ENCODE data around the gene KRTAP10-6. TPM values are rescaled to one million over a fixed set of nuclear protein-coding genes. Genes with fewer than 3 reads are reported as not detected.
"Not testable (repeated sequence)": the region's sequence is repeated elsewhere in the genome, so short reads cannot be mapped to it uniquely, and the experiment has no call there.

Gene KRTAP10-6
- total RNA-seq, 4 donors from 2014 or later = not detected

DNA sequence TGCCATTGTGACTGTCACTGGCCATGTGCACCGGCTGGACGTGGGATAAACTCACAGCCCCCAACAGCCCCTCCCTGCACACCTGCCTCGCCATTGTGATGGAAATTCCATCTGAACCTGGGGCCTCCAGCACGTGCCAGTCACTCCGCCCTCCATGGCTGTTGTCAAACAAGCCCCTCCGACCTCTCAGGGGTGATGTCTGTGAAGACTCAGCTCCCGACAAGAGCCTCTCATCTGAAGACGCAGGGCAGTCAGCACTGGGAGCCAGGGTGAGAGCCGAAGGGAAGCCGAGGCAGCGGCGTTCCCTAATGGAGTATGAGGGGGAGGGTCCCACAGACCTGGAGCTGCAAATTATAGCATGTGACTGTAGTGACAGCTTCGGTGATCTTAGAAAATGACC is 39.6 kb downstream of the KRTAP10-6 start:
- Histone ChIP-seq H3K27ac (no peak overlapping the region), H3K9me3 (no peaks in the 10 kb centered on the region), H3K4me3 (no peak overlapping the region), H3K4me1 (no peaks in the 10 kb centered on the region), H3K36me3 (no peaks in the 10 kb centered on the region), H3K27me3 (no peaks in the 10 kb centered on the region)
- no peak for DNase-seq
- intact Hi-C loops (cut with DNase I; ENCODE audit: low total_unique reads) = no loop called here
- TF ChIP-seq, protein P1, sequence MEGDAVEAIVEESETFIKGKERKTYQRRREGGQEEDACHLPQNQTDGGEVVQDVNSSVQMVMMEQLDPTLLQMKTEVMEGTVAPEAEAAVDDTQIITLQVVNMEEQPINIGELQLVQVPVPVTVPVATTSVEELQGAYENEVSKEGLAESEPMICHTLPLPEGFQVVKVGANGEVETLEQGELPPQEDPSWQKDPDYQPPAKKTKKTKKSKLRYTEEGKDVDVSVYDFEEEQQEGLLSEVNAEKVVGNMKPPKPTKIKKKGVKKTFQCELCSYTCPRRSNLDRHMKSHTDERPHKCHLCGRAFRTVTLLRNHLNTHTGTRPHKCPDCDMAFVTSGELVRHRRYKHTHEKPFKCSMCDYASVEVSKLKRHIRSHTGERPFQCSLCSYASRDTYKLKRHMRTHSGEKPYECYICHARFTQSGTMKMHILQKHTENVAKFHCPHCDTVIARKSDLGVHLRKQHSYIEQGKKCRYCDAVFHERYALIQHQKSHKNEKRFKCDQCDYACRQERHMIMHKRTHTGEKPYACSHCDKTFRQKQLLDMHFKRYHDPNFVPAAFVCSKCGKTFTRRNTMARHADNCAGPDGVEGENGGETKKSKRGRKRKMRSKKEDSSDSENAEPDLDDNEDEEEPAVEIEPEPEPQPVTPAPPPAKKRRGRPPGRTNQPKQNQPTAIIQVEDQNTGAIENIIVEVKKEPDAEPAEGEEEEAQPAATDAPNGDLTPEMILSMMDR (IDR thresholded peaks at IDR 0.05) = no peak
- no peak for TF ChIP-seq POLR2A (IDR thresholded peaks at IDR 0.05)

DNA sequence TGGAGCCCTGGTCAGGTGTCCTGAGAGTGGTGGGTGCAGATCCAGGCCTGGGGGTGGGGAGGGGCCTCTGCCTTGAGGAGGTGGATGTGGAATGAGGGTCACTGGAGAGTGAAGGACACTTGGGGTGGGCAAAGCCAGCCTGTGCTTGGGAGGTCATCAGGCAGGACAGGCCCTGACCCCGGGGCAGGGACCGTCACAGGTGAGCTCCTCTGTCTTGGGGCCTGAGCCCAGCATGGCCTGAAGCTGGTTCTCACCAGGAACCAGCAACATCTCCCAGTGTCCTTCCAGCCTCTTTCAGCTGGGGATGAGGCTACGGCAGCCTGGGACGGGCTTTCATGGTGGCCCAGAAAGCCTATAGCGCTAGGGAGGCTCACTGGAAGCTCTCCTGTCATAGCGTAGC is 40.2 kb downstream of the KRTAP10-6 start:
- H3K27me3 ChIP-seq = no peaks in the 10 kb centered on the region
- no peak for DNase-seq

DNA sequence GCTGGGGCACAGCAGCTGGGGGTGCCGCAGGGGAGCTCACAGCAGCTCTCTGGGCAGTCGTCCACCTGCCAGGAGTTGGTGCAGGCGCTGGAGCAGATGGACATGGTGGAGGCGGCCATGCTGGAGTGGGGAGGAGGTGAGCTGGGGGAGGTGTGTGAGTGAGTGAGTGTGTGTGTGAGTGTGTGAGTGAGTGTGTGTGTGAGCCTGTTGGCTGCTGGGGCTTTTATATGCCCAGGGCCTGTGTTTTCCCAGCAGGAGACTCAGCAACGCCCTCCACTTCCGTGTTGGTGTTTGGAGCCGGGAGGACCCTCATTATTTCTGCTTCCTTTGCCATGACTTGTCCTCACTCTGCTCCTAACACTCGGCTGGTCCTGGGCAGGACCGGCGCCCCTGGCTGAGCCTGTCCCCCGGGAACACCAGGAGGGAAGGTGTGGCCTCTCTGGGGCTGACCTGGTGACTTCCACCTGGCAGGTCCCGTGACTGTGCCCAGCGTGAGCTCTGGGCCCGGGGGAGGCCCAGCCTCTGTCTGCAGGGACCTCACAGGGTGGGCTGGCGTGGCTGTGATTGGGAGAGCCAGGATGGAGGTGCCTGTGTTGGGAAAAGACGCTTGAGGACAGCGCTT is 40.9 kb downstream of the KRTAP10-6 start, which contains the start of gene KRTAP10-2:
KRTAP10-2 (minus strand) TSS at position 166 of the 622 bp plus-strand sequence; CDS start at position 119, 47 bp downstream.
- peaks cover 0 to 1% of the 10 kb centered on the region in 2 donors for H3K9me3 ChIP-seq
- DNase-seq = no peak
- H3K4me3 ChIP-seq = no peak within 1 kb of the TSS
- TF ChIP-seq POLR2A (IDR thresholded peaks at IDR 0.05) = no peak
- TF ChIP-seq, protein P1 (IDR thresholded peaks at IDR 0.05) = no peak
- intact Hi-C loops (cut with DNase I; ENCODE audit: low total_unique reads) = no loop called here
- H3K36me3 ChIP-seq = no peaks in the 10 kb centered on the region
- H3K27ac ChIP-seq = no peak within 1 kb of the TSS
- no peaks in the 10 kb centered on the region for H3K27me3 ChIP-seq
- H3K4me1 ChIP-seq = no peaks in the 10 kb centered on the region

More for the DNA sequence above, 40.2 kb downstream of the KRTAP10-6 start:
- intact Hi-C loops (cut with DNase I; ENCODE audit: low total_unique reads) = no loop called here
- Histone ChIP-seq H3K36me3 (no peaks in the 10 kb centered on the region), H3K9me3 (no peaks in the 10 kb centered on the region), H3K4me1 (no peaks in the 10 kb centered on the region), H3K27ac (no peak overlapping the region), H3K4me3 (no peak overlapping the region)
- no peak for TF ChIP-seq POLR2A (IDR thresholded peaks at IDR 0.05)
- TF ChIP-seq, protein P1 (IDR thresholded peaks at IDR 0.05) = no peak

DNA sequence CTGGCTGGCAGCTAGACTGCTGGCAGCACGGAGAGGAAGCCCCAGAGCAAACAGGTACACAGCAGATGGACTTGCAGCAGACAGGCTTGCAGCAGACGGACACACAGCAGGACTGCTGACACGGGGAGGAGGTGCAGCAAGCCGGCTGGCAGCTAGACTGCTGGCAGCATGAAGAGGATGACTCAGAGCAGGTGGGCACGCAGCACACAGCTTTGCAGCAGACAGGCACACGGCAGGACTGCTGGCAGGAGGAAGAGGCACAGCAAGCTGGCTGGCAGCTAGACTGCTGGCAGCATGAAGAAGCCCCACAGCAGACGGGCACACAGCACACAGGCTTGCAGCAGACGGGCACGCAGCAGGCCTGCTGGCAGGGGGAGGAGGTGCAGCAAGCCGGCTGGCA is 41.5 kb downstream of the KRTAP10-6 start:
- DNase-seq = no peak
- intact Hi-C loops (cut with DNase I; ENCODE audit: low total_unique reads) = no loop called here
- H3K4me1 ChIP-seq = no peaks in the 10 kb centered on the region
- H3K27ac ChIP-seq = no peak overlapping the region
- no peaks in the 10 kb centered on the region for H3K36me3 ChIP-seq
- peaks cover 0 to 5% of the 10 kb centered on the region in 2 donors for H3K9me3 ChIP-seq
- no peaks in the 10 kb centered on the region for H3K27me3 ChIP-seq
- no peak for TF ChIP-seq POLR2A (IDR thresholded peaks at IDR 0.05)
- TF ChIP-seq, protein P1 (IDR thresholded peaks at IDR 0.05) = no peak
- no peak overlapping the region for H3K4me3 ChIP-seq

DNA sequence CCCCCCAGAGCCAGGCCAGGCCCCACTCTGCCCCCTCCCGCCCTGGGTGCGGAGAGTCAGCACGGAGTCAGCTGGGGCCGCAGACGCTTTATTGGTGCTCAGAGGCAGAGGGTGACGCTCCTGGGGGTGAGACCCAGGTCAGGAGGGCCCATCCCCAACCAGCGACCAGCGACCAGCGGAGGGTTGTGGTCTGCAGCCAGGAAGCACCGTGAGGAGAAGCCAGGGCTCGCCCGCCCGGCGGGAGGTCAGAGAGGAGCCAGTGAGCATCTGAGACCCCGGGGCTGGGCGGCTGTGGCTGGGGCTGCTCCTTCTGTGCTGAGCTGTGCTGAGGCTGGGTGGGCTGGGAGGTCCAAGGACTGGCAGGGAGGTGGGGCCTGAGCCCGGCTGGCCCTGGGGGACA is 42.0 kb downstream of the KRTAP10-6 start:
- not testable (repeated sequence) for DNase-seq, H3K27ac ChIP-seq, H3K9me3 ChIP-seq

More for the DNA sequence above, 42.0 kb downstream of the KRTAP10-6 start:
- H3K4me1 ChIP-seq; H3K27me3 ChIP-seq; H3K36me3 ChIP-seq; intact Hi-C loops (cut with DNase I; ENCODE audit: low total_unique reads); H3K4me3 ChIP-seq: not testable (repeated sequence)
